ENCODE results near the gene AHSP.
"Not testable (repeated sequence)": the region's sequence is repeated elsewhere in the genome, so short reads cannot be mapped to it uniquely, and the experiment has no call there.

The AHSP gene

GRCh38 chr16:31501226-31501965, 26.3 kb upstream of the AHSP start:
- DNase-seq (ENCODE audit: low spot score): no peak

- DNase-seq (ENCODE audit: low spot score): no peak
These were observed 25.7 kb upstream of the AHSP start for GRCh38 chr16:31501966-31502348.

GRCh38 chr16:31502981-31503380, 24.7 kb upstream of the AHSP start:
- no peak for DNase-seq (ENCODE audit: low spot score)

- not testable (repeated sequence) for DNase-seq (ENCODE audit: low spot score)
These were observed 24.1 kb upstream of the AHSP start for GRCh38 chr16:31503555-31503954.

GRCh38 chr16:31504159-31504558, 23.5 kb upstream of the AHSP start:
- no peak for DNase-seq (ENCODE audit: low spot score)

- no peak for DNase-seq (ENCODE audit: low spot score)
These were observed 22.2 kb upstream of the AHSP start for GRCh38 chr16:31505483-31505882.

- DNase-seq (ENCODE audit: low spot score): no peak
These were observed 20.1 kb upstream of the AHSP start for GRCh38 chr16:31507617-31507928.

- DNase-seq (ENCODE audit: low spot score): peak; percentile 95
These were observed 19.6 kb upstream of the AHSP start, which contains the start of gene RUSF1 for GRCh38 chr16:31507929-31508705. Gene RUSF1, minus strand, starts transcription at chr16:31508391. Its CDS starts 18 bp downstream, at chr16:31508373.

- DNase-seq (ENCODE audit: low spot score): no peak
These were observed 18.9 kb upstream of the AHSP start for GRCh38 chr16:31508706-31509195.

- DNase-seq (ENCODE audit: low spot score): no peak
These were observed 14.6 kb upstream of the AHSP start for GRCh38 chr16:31513126-31513525.

GRCh38 chr16:31513884-31514283, 13.8 kb upstream of the AHSP start:
- DNase-seq (ENCODE audit: low spot score): no peak

GRCh38 chr16:31517800-31518402, 9.8 kb upstream of the AHSP start:
- DNase-seq (ENCODE audit: low spot score): no peak

GRCh38 chr16:31519759-31520431, 7.8 kb upstream of the AHSP start:
- DNase-seq (ENCODE audit: low spot score): no peak

GRCh38 chr16:31521368-31521767, 6.3 kb upstream of the AHSP start:
- no peak for DNase-seq (ENCODE audit: low spot score)

- DNase-seq (ENCODE audit: low spot score): no peak
These were observed 5.6 kb upstream of the AHSP start for GRCh38 chr16:31522071-31522470.

GRCh38 chr16:31523768-31524167, 3.9 kb upstream of the AHSP start:
- not testable (repeated sequence) for DNase-seq (ENCODE audit: low spot score)

GRCh38 chr16:31525113-31525512, 2.6 kb upstream of the AHSP start:
- no peak for DNase-seq (ENCODE audit: low spot score)

GRCh38 chr16:31528523-31529107, 915 bp downstream of the AHSP start:
- no peak for DNase-seq (ENCODE audit: low spot score)

GRCh38 chr16:31529108-31529936, 1.6 kb downstream of the AHSP start:
- DNase-seq (ENCODE audit: low spot score): no peak

GRCh38 chr16:31529937-31530312, 2.2 kb downstream of the AHSP start:
- no peak for DNase-seq (ENCODE audit: low spot score)

- no peak for DNase-seq (ENCODE audit: low spot score)
These were observed 2.7 kb downstream of the AHSP start for GRCh38 chr16:31530405-31530804.

Data from ecto neural progenitor cell (in vitro differentiated cells).